GM12878 (cell line): ENCODE measurements around the gene P2RX4. TPM values are rescaled to one million over a fixed set of nuclear protein-coding genes. Genes with fewer than 3 reads are reported as not detected.

ENCODE experiments used
- ATAC-seq: fragments of 200-7000 bp; cut with Tn5 transposase; 3 replicates; pipeline ENCODE4 v1.9.1; 2020; ENCODE audit warnings: mild to moderate bottlenecking, moderate library complexity
- BruUV-seq: library from RNA; stranded (reverse); fragments of 400-500 nt; replicated peaks from 2 replicates; lab custom pipeline; 2021; lab: Mats Ljungman, UMichigan
- CTCF ChIA-PET: fragments of 300-600 bp; sonication (Branson Sonifier 250); formaldehyde crosslinking; extraction: SDS; loops from one replicate; lab custom pipeline; 2021; ENCODE audit warnings: inconsistent platforms; lab: Yijun Ruan, JAX
- POLR2A ChIA-PET: fragments of 350-600 bp; formaldehyde crosslinking; extraction: SDS; loops from one replicate; lab custom pipeline; 2021; ENCODE audit warnings: inconsistent platforms; lab: Charles Lee
- RAD21 ChIA-PET: fragments of 300-600 bp; sonication (Branson Sonifier 250); formaldehyde crosslinking; loops from one replicate; lab custom pipeline; 2023; ENCODE audit warnings: antibody characterized with exemption; ENCODE audit not compliant: unreplicated experiment; lab: Charles Lee
- SMC1A ChIA-PET: fragments of 300-600 bp; sonication (Branson Sonifier 250); formaldehyde crosslinking; loops from one replicate; lab custom pipeline; 2023; ENCODE audit not compliant: unreplicated experiment, uncharacterized antibody; lab: Charles Lee
- DNase-seq: peaks from one replicate; pipeline ENCODE4 v3.0.0-alpha.2; 2011; ENCODE audit warnings: low read depth, low spot score
- FAIRE-seq: peaks from 3 replicates; lab custom pipeline; 2011; peaks lifted over from hg19 to GRCh38; lab: Jason Lieb, UNC
- H2AFZ ChIP-seq: 2 replicates; pipeline ENCODE4 v1.6.0; 2011; ENCODE audit warnings: low read depth, low read length, control low read depth; ENCODE audit not compliant: control insufficient read depth
- H3K27ac ChIP-seq: 2 replicates; pipeline ENCODE4 v1.5.1; 2011; ENCODE audit warnings: control low read depth; ENCODE audit not compliant: control insufficient read depth, insufficient read depth
- H3K27me3 ChIP-seq, 2 experiments: replicated peaks in 1 of 2; 2 replicates each; pipeline versions ENCODE4 v1.6.0 to v1.6.1; 2011; ENCODE audit warnings: low read length in 1 of 2; ENCODE audit not compliant: control insufficient read depth in 2 of 2, insufficient read depth in 2 of 2
- H3K36me3 ChIP-seq, 2 experiments: 2 replicates each; pipeline ENCODE4 v1.5.1; 2011; ENCODE audit warnings: low read length in 1 of 2; ENCODE audit not compliant: control insufficient read depth in 2 of 2, insufficient read depth in 2 of 2
- H3K4me1 ChIP-seq: 2 replicates; pipeline ENCODE4 v1.6.1; 2011; ENCODE audit warnings: mild to moderate bottlenecking, low read length, moderate library complexity, mixed read lengths; ENCODE audit not compliant: control insufficient read depth, insufficient read depth
- H3K4me2 ChIP-seq: 2 replicates; pipeline ENCODE4 v1.6.0; 2011; ENCODE audit warnings: control low read depth; ENCODE audit not compliant: control insufficient read depth, insufficient read depth
- H3K4me3 ChIP-seq: fragments of 200-600 bp; sonication (generic); 2 replicates; pipeline ENCODE4 v1.5.1; 2016
- H3K79me2 ChIP-seq: 2 replicates; pipeline ENCODE4 v1.6.0; 2011; ENCODE audit warnings: low read length; ENCODE audit not compliant: control insufficient read depth, insufficient read depth
- H3K9ac ChIP-seq: 2 replicates; pipeline ENCODE4 v1.8.0; 2011; ENCODE audit warnings: low read length, control low read depth, mixed read lengths; ENCODE audit not compliant: control insufficient read depth, insufficient read depth
- H3K9me3 ChIP-seq: replicated peaks from 3 replicates; pipeline ENCODE4 v1.5.1; 2011; ENCODE audit warnings: mild to moderate bottlenecking, low read length; ENCODE audit not compliant: control insufficient read depth, insufficient read depth
- H4K20me1 ChIP-seq: 2 replicates; pipeline ENCODE4 v1.6.0; 2011; ENCODE audit not compliant: control insufficient read depth, insufficient read depth
- E2F8 ChIP-seq: fragments of 450-650 bp; IDR thresholded peaks from 2 replicates; pipeline ENCODE4 v1.6.1; 2018; ENCODE audit warnings: mild to moderate bottlenecking, low read depth, moderate library complexity; ENCODE audit not compliant: partially characterized antibody
- NFYB ChIP-seq: IDR thresholded peaks from 2 replicates; pipeline ENCODE4 v1.6.1; 2011; ENCODE audit warnings: low read depth, mild to moderate bottlenecking, low read length, improper control_type of control experiment, moderate library complexity; ENCODE audit not compliant: insufficient read depth
- NR2C1 ChIP-seq: fragments of 450-650 bp; IDR thresholded peaks from 2 replicates; pipeline ENCODE4 v1.6.1; 2017; ENCODE audit warnings: antibody characterized with exemption, mild to moderate bottlenecking, moderate library complexity
- PML ChIP-seq: IDR thresholded peaks from 2 replicates; pipeline ENCODE4 v1.6.1; 2012; ENCODE audit warnings: low read length, inconsistent platforms
- WGBS: methylation state at CpG from one replicate; pipeline ENCODE4 v1.1.6; 2016; ENCODE audit warnings: low lambda C conversion rate; ENCODE audit not compliant: insufficient replicate concordance, insufficient coverage; ENCODE audit errors: missing lambda C conversion rate; 5-methylcytosine and 5-hydroxymethylcytosine counted together
- in situ Hi-C: fragments of 300-500 bp; cut with MboI; formaldehyde crosslinking; loops from 9 replicates; pipeline ENCODE4 v1.14.3; 2018; ENCODE audit warnings: mixed read lengths
- intact Hi-C: fragments of 100-400 bp; cut with micrococcal nuclease; formaldehyde crosslinking; loops from one replicate; pipeline ENCODE4 v1.14.2; 2022; ENCODE audit not compliant: unreplicated experiment
- polyA plus RNA-seq, 11 experiments: library from polyadenylated mRNA; depleted of rRNA in 4 of 11; unstranded in 6 of 11; stranded (reverse) in 5 of 11; fragments of >200 nt; fragmentation: Nextera tagmentation in 4 of 11; fragmentation: Illumina TruSeq in 1 of 11; extraction: Ambion mirVana in 4 of 11; extraction: Trizol in 1 of 11; gene quantifications; 1 replicate in 1 of 11; 2 replicates in 10 of 11; pipeline versions ENCODE4 v1.2.1 to v1.2.3, GENCODE V29; 2011 to 2016; ENCODE audit warnings: inconsistent platforms in 2 of 11, missing spikeins in 2 of 11, low read depth in 1 of 11
- total RNA-seq, 4 experiments: library from RNA; depleted of rRNA in 3 of 4; stranded (reverse); fragments of >200 nt in 3 of 4; fragmentation: Illumina TruSeq in 1 of 4; extraction: Trizol in 1 of 4; gene quantifications; 2 replicates each; pipeline versions ENCODE4 v1.2.1 to v1.2.3, GENCODE V29; 2013 to 2021
- TF ChIP-seq, protein P1 (sequence below): IDR thresholded peaks from 2 replicates; pipeline ENCODE4 v1.6.1; 2011; ENCODE audit warnings: borderline replicate concordance, low read depth, mild to moderate bottlenecking, moderate library complexity, mixed read lengths, low read length; ENCODE audit not compliant: insufficient read depth; ENCODE audit errors: extremely low read length

P2RX4 gene
- total and polyA plus RNA-seq, 10 of the 15 experiments (the other 5 are each of a cell fraction or from before 2014, with no cell fraction given): 9.0 to 43.4 (median 20.5) TPM

GRCh38 chr12:121251838-121252237, 41.9 kb downstream of the P2RX4 start (continued):
- TF ChIP-seq E2F8: no peak
- TF ChIP-seq, all 136 proteins: peak for 0

DNA sequence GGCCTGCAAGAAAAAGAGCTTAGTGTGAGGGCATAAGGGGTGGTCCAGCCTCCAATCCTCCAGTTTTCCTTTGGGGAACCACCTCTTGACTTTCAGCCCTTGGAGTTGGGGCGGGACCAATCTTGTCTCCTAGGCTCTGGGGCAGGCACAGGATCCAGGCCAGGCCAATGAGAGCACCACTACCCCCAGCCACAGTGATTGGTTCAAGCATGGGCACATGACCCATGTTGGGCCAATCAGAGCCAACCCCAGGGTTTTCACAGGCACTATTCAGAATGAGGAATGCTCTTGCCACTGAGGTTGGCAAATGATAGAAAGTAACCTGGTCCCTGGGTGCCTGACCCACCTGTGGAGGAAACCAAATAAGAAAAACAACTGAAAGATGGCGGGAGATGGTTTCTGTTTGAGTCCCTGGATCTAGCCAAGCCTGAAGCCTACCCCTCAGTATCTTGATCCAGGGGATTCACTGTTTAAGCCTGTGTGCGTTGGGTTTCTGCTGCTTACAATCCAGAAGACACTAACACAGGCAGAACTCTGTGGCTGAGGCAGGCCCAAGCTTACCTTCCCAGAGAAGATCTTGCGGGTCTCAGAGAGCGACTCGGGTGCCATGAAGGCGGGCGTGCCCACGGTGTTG, 42.9 kb downstream of the P2RX4 start:
- peaks cover 18% of the 10 kb centered on the region for H3K4me1 ChIP-seq
- H3K4me2 ChIP-seq: no peak overlapping the region
- POLR2A ChIA-PET: interaction anchor here (3.4 kb wide), 1 partner anchor 13 kb away, joined by 16 read pairs; no protein-coding TSS in a partner anchor
- 85% methylated on average over 9 of the region's 9 CpGs for WGBS
- SMC1A ChIA-PET: interaction anchor here (1.4 kb wide), 1 partner anchor 14 kb away, joined by 8 read pairs; no protein-coding TSS in a partner anchor
- RAD21 ChIA-PET: interaction anchor here (0.8 to 1.7 kb wide), 2 partner anchors 42 to 193 kb away, joined by 3 to 9 read pairs; no protein-coding TSS in a partner anchor
- CTCF ChIA-PET: no interaction called here
- intact Hi-C loops: no loop called here
- TF ChIP-seq NFYB (peak; percentile 84), NR2C1 (no peak), PML (no peak)
- TF ChIP-seq, protein P1, sequence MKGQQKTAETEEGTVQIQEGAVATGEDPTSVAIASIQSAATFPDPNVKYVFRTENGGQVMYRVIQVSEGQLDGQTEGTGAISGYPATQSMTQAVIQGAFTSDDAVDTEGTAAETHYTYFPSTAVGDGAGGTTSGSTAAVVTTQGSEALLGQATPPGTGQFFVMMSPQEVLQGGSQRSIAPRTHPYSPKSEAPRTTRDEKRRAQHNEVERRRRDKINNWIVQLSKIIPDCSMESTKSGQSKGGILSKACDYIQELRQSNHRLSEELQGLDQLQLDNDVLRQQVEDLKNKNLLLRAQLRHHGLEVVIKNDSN: peak; percentile 61
- TF ChIP-seq, all 136 proteins: peak for 2
- Histone ChIP-seq H3K9ac (no peak overlapping the region), H3K79me2 (no peaks in the 10 kb centered on the region), H3K4me3 (no peak overlapping the region), H3K9me3 (no peaks in the 10 kb centered on the region; the same call in 2 of the 3 replicates), H3K27ac (no peak overlapping the region), H3K27me3 (no peaks in the 10 kb centered on the region), H2AFZ (no peak overlapping the region), H3K36me3 (peaks cover 18 to 25% of the 10 kb centered on the region in 2 experiments; a peak in 3 of 4 replicates), H4K20me1 (no peaks in the 10 kb centered on the region)
- in situ Hi-C loops: no loop called here
- ATAC-seq (no peak), DNase-seq (no peak), FAIRE-seq (no peak)
- no TSS peak for BruUV-seq
